Smooth muscle cell (in vitro differentiated cells): ENCODE measurements around the gene ZBTB16. TPM values are rescaled to one million over a fixed set of nuclear protein-coding genes. Genes with fewer than 3 reads are reported as not detected.

ENCODE experiments used
- DNase-seq: peaks from one replicate; lab custom pipeline; 2025; ENCODE audit not compliant: unreplicated experiment; lab: John Stamatoyannopoulos, UW
- H2AFZ ChIP-seq: fragments of 200-600 bp; sonication (generic); 2 replicates; pipeline ENCODE4 v1.6.0; 2016; ENCODE audit warnings: antibody characterized with exemption, low read depth, mild to moderate bottlenecking
- H3F3A ChIP-seq: fragments of 200-600 bp; sonication (generic); 2 replicates; pipeline ENCODE4 v1.6.0; 2017; ENCODE audit warnings: antibody characterized with exemption, low read depth
- H3K27ac ChIP-seq: fragments of 200-600 bp; sonication (generic); 2 replicates; pipeline ENCODE4 v1.5.1; 2016; ENCODE audit warnings: low read depth, mild to moderate bottlenecking
- H3K27me3 ChIP-seq: fragments of 200-600 bp; sonication (generic); 2 replicates; pipeline ENCODE4 v1.6.1; 2016; ENCODE audit warnings: low read depth, mild to moderate bottlenecking
- H3K36me3 ChIP-seq: fragments of 200-600 bp; sonication (generic); 2 replicates; pipeline ENCODE4 v1.5.1; 2016; ENCODE audit warnings: low read depth
- H3K4me1 ChIP-seq: fragments of 200-600 bp; sonication (generic); 2 replicates; pipeline ENCODE4 v1.5.1; 2016; ENCODE audit warnings: low read depth
- H3K4me2 ChIP-seq: fragments of 200-600 bp; sonication (generic); 2 replicates; pipeline ENCODE4 v1.6.0; 2016; ENCODE audit warnings: mild to moderate bottlenecking
- H3K4me3 ChIP-seq: fragments of 200-600 bp; sonication (generic); 2 replicates; pipeline ENCODE4 v1.5.1; 2016; ENCODE audit warnings: mild to moderate bottlenecking
- H3K79me2 ChIP-seq: fragments of 200-600 bp; sonication (generic); 2 replicates; pipeline ENCODE4 v1.6.0; 2016; ENCODE audit warnings: low read depth, mild to moderate bottlenecking
- H3K9ac ChIP-seq: fragments of 200-600 bp; sonication (generic); 2 replicates; pipeline ENCODE4 v1.6.0; 2016; ENCODE audit warnings: low read depth
- H3K9me3 ChIP-seq: fragments of 200-600 bp; sonication (generic); replicated peaks from 2 replicates; pipeline ENCODE4 v1.5.1; 2016; ENCODE audit warnings: low read depth
- H4K20me1 ChIP-seq: fragments of 200-600 bp; sonication (generic); 2 replicates; pipeline ENCODE4 v1.6.0; 2016; ENCODE audit warnings: low read depth
- WGBS: methylation state at CpG from one replicate; pipeline ENCODE4 v1.1.7; 2016; ENCODE audit warnings: low lambda C conversion rate; 5-methylcytosine and 5-hydroxymethylcytosine counted together
- polyA plus RNA-seq: library from polyadenylated mRNA; unstranded; fragments of >200 nt; fragmentation: Nextera tagmentation; extraction: Ambion mirVana; gene quantifications from 2 replicates; pipeline ENCODE4 v1.2.1, GENCODE V29; 2016
- total RNA-seq: library from RNA; depleted of rRNA; stranded (reverse); fragments of >200 nt; gene quantifications from 2 replicates; pipeline ENCODE4 v1.2.3, GENCODE V29; 2014
- TF ChIP-seq, protein P1 (sequence below): fragments of 200-600 bp; sonication (generic); IDR thresholded peaks from 2 replicates; pipeline ENCODE4 v1.5.1; 2017; ENCODE audit warnings: borderline replicate concordance, mild to moderate bottlenecking, antibody characterized with exemption; ENCODE audit not compliant: insufficient read depth, poor library complexity, severe bottlenecking

The ZBTB16 gene
- total and polyA plus RNA-seq, 2 experiments from 2014 or later: not detected

- Histone ChIP-seq H3F3A (no peaks in the 10 kb centered on the region), H3K9ac (no peak overlapping the region), H3K27me3 (peaks cover 25% of the 10 kb centered on the region), H3K9me3 (no peaks in the 10 kb centered on the region), H3K36me3 (no peaks in the 10 kb centered on the region), H3K79me2 (no peaks in the 10 kb centered on the region), H3K4me3 (no peak overlapping the region), H2AFZ (no peak overlapping the region), H3K4me2 (no peak overlapping the region), H4K20me1 (no peaks in the 10 kb centered on the region), H3K27ac (no peak overlapping the region), H3K4me1 (peaks cover 8% of the 10 kb centered on the region)
- TF ChIP-seq, protein P1, sequence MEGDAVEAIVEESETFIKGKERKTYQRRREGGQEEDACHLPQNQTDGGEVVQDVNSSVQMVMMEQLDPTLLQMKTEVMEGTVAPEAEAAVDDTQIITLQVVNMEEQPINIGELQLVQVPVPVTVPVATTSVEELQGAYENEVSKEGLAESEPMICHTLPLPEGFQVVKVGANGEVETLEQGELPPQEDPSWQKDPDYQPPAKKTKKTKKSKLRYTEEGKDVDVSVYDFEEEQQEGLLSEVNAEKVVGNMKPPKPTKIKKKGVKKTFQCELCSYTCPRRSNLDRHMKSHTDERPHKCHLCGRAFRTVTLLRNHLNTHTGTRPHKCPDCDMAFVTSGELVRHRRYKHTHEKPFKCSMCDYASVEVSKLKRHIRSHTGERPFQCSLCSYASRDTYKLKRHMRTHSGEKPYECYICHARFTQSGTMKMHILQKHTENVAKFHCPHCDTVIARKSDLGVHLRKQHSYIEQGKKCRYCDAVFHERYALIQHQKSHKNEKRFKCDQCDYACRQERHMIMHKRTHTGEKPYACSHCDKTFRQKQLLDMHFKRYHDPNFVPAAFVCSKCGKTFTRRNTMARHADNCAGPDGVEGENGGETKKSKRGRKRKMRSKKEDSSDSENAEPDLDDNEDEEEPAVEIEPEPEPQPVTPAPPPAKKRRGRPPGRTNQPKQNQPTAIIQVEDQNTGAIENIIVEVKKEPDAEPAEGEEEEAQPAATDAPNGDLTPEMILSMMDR: no peak
- WGBS: 86% methylated on average over 18 of the region's 18 CpGs
- no peak for DNase-seq
Measured at GRCh38 chr11:114244726-114245394, 185.3 kb downstream of the ZBTB16 start.

DNA sequence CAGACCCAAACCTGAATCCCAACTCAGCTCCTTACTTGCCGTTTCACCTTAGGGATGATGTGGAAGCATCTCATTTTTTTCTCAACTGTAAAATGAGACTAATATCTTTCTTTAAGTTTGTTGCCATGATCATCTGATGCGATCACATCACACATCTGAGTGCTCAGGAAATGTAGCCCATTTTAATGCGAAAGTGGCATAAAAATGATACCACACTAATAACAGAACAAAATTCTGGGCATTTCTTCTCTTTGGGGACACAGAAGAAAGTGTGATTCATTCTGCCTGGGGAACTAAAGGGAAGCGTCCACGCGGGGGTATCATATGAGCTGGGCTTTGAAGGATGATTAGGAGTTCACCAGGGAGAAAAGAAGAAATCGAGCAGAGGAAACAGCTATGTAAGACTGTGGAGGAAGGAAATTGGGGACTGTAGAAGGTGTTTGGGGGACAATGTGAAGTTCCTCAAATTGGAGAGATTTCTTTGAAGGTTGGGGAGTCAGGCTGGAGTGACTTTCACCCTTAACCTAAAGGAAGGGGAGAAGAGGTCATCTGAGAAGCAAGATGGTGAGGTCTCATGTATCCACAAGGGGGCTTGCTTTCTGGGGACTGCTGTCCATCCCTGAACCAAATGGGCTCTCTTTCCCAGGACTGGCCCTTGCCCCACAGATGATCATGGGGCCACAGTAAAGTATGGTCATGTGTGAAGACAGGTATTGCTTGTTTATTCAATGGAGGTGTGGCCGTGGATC lies 187.0 kb downstream of the ZBTB16 start:
- Histone ChIP-seq H3K4me2 (no peak overlapping the region), H3K27ac (no peak overlapping the region), H3K36me3 (no peaks in the 10 kb centered on the region), H3K4me1 (peaks cover 11% of the 10 kb centered on the region), H4K20me1 (no peaks in the 10 kb centered on the region), H3K9ac (no peak overlapping the region), H3K79me2 (no peaks in the 10 kb centered on the region), H2AFZ (no peak overlapping the region), H3K9me3 (no peaks in the 10 kb centered on the region), H3K27me3 (peaks cover 29% of the 10 kb centered on the region), H3F3A (no peaks in the 10 kb centered on the region), H3K4me3 (no peak overlapping the region)
- no peak for DNase-seq
- WGBS: 91% methylated on average over 8 of the region's 8 CpGs
- TF ChIP-seq, protein P1: no peak

DNA sequence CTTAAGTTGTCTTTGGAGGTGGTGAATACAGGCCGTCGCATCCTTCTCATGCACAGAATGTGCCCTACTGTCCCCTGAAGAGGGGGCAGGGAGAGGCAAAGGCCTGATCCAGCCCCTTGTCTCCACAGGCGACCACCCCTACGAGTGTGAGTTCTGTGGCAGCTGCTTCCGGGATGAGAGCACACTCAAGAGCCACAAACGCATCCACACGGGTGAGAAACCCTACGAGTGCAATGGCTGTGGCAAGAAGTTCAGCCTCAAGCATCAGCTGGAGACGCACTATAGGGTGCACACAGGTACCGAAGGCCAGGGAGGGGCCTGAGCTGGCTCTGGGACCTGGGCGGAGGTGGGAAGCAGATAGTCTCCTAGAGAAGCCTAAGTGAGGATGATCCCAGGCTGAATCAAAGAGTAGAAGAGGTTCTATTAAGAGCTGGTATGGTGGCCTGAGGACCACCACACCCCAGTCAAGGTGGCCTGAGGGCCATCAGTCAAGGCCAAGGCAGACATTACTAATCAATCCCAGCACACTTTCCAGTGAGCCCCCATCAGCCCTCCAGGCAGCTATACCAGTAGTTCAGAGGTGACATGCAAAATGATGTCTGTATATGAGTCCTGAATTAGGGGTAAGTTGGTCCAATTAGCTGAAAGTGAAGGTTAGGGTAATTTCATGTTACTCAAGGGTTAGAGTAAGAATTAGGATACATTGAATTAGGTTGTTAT lies 187.7 kb downstream of the ZBTB16 start:
- Histone ChIP-seq H3K27ac (no peak overlapping the region), H3K4me2 (no peak overlapping the region), H2AFZ (no peak overlapping the region), H3K36me3 (no peaks in the 10 kb centered on the region), H3K4me1 (peaks cover 17% of the 10 kb centered on the region), H4K20me1 (no peaks in the 10 kb centered on the region), H3K4me3 (no peak overlapping the region), H3K79me2 (no peaks in the 10 kb centered on the region), H3K9me3 (no peaks in the 10 kb centered on the region), H3K9ac (no peak overlapping the region), H3F3A (no peaks in the 10 kb centered on the region), H3K27me3 (peaks cover 29% of the 10 kb centered on the region)
- TF ChIP-seq, protein P1: no peak
- DNase-seq: no peak
- 92% methylated on average over 11 of the region's 11 CpGs for WGBS
